Prostate gland (tissue), 2 donors: ENCODE results near the gene USP4.

Experiments used
- CTCF ChIP-seq, 4 experiments: fragments of 200-600 bp in 2 of 4; fragments of 450-650 bp in 2 of 4; sonication (generic) in 2 of 4; IDR thresholded peaks; 1 replicate in 3 of 4; 2 replicates in 1 of 4; pipeline ENCODE4 v1.5.1; 2016 to 2019; ENCODE audit warnings: antibody characterized with exemption in 4 of 4, mild to moderate bottlenecking in 2 of 4, moderate library complexity in 2 of 4
- POLR2A ChIP-seq: fragments of 450-650 bp; IDR thresholded peaks from one replicate; pipeline ENCODE4 v1.6.1; 2016; ENCODE audit warnings: antibody characterized with exemption, mild to moderate bottlenecking
- POLR2AphosphoS5 ChIP-seq: sonication (generic); formaldehyde crosslinking; IDR thresholded peaks from one replicate; pipeline ENCODE4 v1.6.1; 2017; ENCODE audit warnings: antibody characterized with exemption

- TF ChIP-seq CTCF (IDR thresholded peaks at IDR 0.05) (no peak), POLR2A (no peak), POLR2AphosphoS5 (no peak)
Observed at GRCh38 chr3:49263159-49263889, 76.5 kb downstream of the USP4 start.
